ENCODE measurements around the gene HIBCH.

DNA sequence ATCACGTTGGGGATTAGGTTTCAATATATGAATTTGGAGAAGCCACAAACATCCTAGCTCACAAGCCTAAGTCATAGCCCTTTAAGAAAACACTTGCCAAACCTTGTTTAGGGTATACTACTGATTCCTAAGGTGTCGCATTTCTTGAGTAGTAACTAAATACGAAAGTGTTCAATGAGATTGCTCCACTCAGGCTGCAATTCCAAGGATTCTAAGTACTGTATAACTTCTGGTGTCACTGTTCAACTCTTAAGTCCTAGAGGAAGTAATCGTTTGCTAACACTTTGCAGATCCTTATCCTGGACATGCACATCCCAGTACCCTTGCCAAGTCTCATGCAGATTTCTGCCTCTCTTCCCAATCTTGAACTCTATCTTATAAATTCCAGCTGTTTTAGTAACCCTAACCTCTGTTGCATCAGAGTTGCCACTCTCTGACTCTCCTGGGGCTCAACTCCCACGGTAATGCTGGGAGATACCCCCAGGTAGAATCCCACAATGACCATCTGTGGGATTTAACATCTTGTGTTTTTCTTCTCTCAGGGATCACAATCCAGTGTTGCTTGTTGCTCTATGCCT lies 122.4 kb downstream of the HIBCH start:
- TF ChIP-seq, protein P1, sequence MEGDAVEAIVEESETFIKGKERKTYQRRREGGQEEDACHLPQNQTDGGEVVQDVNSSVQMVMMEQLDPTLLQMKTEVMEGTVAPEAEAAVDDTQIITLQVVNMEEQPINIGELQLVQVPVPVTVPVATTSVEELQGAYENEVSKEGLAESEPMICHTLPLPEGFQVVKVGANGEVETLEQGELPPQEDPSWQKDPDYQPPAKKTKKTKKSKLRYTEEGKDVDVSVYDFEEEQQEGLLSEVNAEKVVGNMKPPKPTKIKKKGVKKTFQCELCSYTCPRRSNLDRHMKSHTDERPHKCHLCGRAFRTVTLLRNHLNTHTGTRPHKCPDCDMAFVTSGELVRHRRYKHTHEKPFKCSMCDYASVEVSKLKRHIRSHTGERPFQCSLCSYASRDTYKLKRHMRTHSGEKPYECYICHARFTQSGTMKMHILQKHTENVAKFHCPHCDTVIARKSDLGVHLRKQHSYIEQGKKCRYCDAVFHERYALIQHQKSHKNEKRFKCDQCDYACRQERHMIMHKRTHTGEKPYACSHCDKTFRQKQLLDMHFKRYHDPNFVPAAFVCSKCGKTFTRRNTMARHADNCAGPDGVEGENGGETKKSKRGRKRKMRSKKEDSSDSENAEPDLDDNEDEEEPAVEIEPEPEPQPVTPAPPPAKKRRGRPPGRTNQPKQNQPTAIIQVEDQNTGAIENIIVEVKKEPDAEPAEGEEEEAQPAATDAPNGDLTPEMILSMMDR (IDR thresholded peaks at IDR 0.05 in 2 of 3, conservative IDR thresholded peaks at IDR 0.05 in 1 of 3; ENCODE audit: insufficient read depth in 2 of 3, low read depth in 1 of 3, low read length in 3 of 3): no peak
- no peak for TF ChIP-seq HMG20B (CRISPR knock-in tag; IDR thresholded peaks at IDR 0.05)
- no peak for TF ChIP-seq POLR2AphosphoS5 (IDR thresholded peaks at IDR 0.05; ENCODE audit: control insufficient read depth, insufficient read depth, low read depth, low read length)
- TF ChIP-seq YY1 (IDR thresholded peaks at IDR 0.05; ENCODE audit: borderline replicate concordance in 1 of 3, control insufficient read depth in 1 of 3, extremely low read depth in 1 of 3, insufficient read depth in 3 of 3, insufficient read length in 1 of 3, insufficient replicate concordance in 2 of 3, low read depth in 1 of 3, low read length in 2 of 3): no peak
- TF ChIP-seq, protein P2, sequence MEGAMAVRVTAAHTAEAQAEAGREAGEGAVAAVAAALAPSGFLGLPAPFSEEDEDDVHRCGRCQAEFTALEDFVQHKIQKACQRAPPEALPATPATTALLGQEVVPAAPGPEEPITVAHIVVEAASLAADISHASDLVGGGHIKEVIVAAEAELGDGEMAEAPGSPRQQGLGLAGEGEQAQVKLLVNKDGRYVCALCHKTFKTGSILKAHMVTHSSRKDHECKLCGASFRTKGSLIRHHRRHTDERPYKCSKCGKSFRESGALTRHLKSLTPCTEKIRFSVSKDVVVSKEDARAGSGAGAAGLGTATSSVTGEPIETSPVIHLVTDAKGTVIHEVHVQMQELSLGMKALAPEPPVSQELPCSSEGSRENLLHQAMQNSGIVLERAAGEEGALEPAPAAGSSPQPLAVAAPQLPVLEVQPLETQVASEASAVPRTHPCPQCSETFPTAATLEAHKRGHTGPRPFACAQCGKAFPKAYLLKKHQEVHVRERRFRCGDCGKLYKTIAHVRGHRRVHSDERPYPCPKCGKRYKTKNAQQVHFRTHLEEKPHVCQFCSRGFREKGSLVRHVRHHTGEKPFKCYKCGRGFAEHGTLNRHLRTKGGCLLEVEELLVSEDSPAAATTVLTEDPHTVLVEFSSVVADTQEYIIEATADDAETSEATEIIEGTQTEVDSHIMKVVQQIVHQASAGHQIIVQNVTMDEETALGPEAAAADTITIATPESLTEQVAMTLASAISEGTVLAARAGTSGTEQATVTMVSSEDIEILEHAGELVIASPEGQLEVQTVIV (CRISPR knock-in tag; IDR thresholded peaks at IDR 0.05; ENCODE audit: borderline replicate concordance): no peak
- no peak for TF ChIP-seq ZNF133 (CRISPR knock-in tag; IDR thresholded peaks at IDR 0.05)
- TF ChIP-seq SMC3 (conservative IDR thresholded peaks at IDR 0.05; ENCODE audit: insufficient read depth, low read depth, low read length): no peak
- no peak for TF ChIP-seq TCF7L2 (IDR thresholded peaks at IDR 0.05; ENCODE audit: low read depth, low read length)
- no peak for TF ChIP-seq FOXK2 (conservative IDR thresholded peaks at IDR 0.05 in 1 of 2, IDR thresholded peaks at IDR 0.05 in 1 of 2; ENCODE audit: low read depth in 2 of 2)
- TF ChIP-seq EGR1 (conservative IDR thresholded peaks at IDR 0.05): no peak
- TF ChIP-seq NFXL1 (CRISPR knock-in tag; IDR thresholded peaks at IDR 0.05): no peak

All from K562 (cell line).